ENCODE results near the gene TMEM120A. TPM values are rescaled to one million over a fixed set of nuclear protein-coding genes. Genes with fewer than 3 reads are reported as not detected.

Gene TMEM120A
- polyA plus RNA-seq, 1 of the 3 experiments (the other 2 are of a cell fraction): 59.8 TPM

- Histone ChIP-seq H4K20me1 (ENCODE audit: insufficient read depth) (peaks cover 5% of the 10 kb centered on the region; the same call in 1 of the 2 replicates), H3K9me2 (no peaks in the 10 kb centered on the region), H3K27me3 (ENCODE audit: insufficient read depth) (no peaks in the 10 kb centered on the region), H3K4me3 (ENCODE audit: low read depth in 2 of 2, low read length in 1 of 2) (no peak overlapping the region), H2AFZ (ENCODE audit: low read depth) (no peak overlapping the region), H3K4me2 (no peak overlapping the region), H3K4me1 (ENCODE audit: control insufficient read depth in 1 of 2, insufficient read depth in 2 of 2, low read depth in 1 of 2, low read length in 1 of 2) (peaks cover 0 to 12% of the 10 kb centered on the region in 2 experiments; a peak in 1 of 4 replicates), H3K79me2 (ENCODE audit: insufficient read depth) (peaks cover 6% of the 10 kb centered on the region; the same call in 1 of the 2 replicates), H3K36me3 (replicated peaks in 1 of 2; ENCODE audit: control insufficient read depth in 1 of 2, insufficient read depth in 2 of 2, low read length in 1 of 2) (no peaks in the 10 kb centered on the region), H3F3A (replicated peaks; ENCODE audit: insufficient read depth) (no peaks in the 10 kb centered on the region), H3K9me3 (no peaks in the 10 kb centered on the region), H3K9ac (no peak overlapping the region), H3K27ac (ENCODE audit: low read depth in 2 of 2, low read length in 1 of 2) (peak overlapping the region in 1 of 2 experiments; percentile 6; a peak in 1 of 4 replicates)
- ChIA-PET CTCF (interaction anchor here (1.2 to 7.4 kb wide), 2 partner anchors 8 to 17 kb away, joined by 4 to 36 read pairs; no protein-coding TSS in a partner anchor), POLR2A (interaction anchor here (1.1 kb wide), 1 partner anchor 11 kb away, joined by 6 read pairs; the partner anchor contains the start of genes MDH2 and STYXL1)
- no peak for TF ChIP-seq EZH2phosphoT487 (IDR thresholded peaks at IDR 0.05; ENCODE audit: borderline replicate concordance, low read depth)
- no peak for TF ChIP-seq ELF1 (IDR thresholded peaks at IDR 0.05)
- TF ChIP-seq JUND (IDR thresholded peaks at IDR 0.05): peak; percentile 15; the same call in 1 of the 2 replicates
- no peak for TF ChIP-seq FOXJ3 (CRISPR knock-in tag; IDR thresholded peaks at IDR 0.05)
- TF ChIP-seq SMC3 (IDR thresholded peaks at IDR 0.05; ENCODE audit: low read depth, low read length): no peak
- no peak for TF ChIP-seq MEF2A (IDR thresholded peaks at IDR 0.05; ENCODE audit: borderline replicate concordance, low read depth)
- TF ChIP-seq MAX (IDR thresholded peaks at IDR 0.05; ENCODE audit: low read depth): peak; percentile 56
- peak; percentile 32; the same call in 1 of the 2 replicates for TF ChIP-seq PBX3 (IDR thresholded peaks at IDR 0.05)
- TF ChIP-seq CHD2 (IDR thresholded peaks at IDR 0.05; ENCODE audit: low read length, partially characterized antibody): no peak
- TF ChIP-seq IRF3 (IDR thresholded peaks at IDR 0.05; ENCODE audit: low read depth, low read length): no peak
- no peak for TF ChIP-seq GATA2 (CRISPR knock-in tag; IDR thresholded peaks at IDR 0.05)
- peak; percentile 32; the same call in 1 of the 2 replicates for TF ChIP-seq NFIC (IDR thresholded peaks at IDR 0.05; ENCODE audit: borderline replicate concordance)
- no peak for TF ChIP-seq YY1 (IDR thresholded peaks at IDR 0.05; ENCODE audit: low read depth)
- no peak for TF ChIP-seq ZBTB33 (IDR thresholded peaks at IDR 0.05; ENCODE audit: borderline replicate concordance, low read depth)
- 74% methylated on average over 3 of the region's 5 CpGs for WGBS (ENCODE audit: low lambda C conversion rate)
- no peak for DNase-seq
These were observed 42.9 kb upstream of the TMEM120A start for GRCh38 chr7:76037310-76037709.

Data from SK-N-SH (cell line).